Endodermal cell (in vitro differentiated cells): ENCODE measurements around the gene APCDD1L. TPM values are rescaled to one million over a fixed set of nuclear protein-coding genes. Genes with fewer than 3 reads are reported as not detected.

Experiments
- DNase-seq: peaks from one replicate; pipeline ENCODE4 v3.0.0-alpha.2; 2017
- H3K27ac ChIP-seq: 2 replicates; pipeline ENCODE4 v1.5.1; 2013; ENCODE audit warnings: mild to moderate bottlenecking, low read depth, low read length, moderate library complexity
- H3K27me3 ChIP-seq: 2 replicates; pipeline ENCODE4 v1.6.1; 2013; ENCODE audit warnings: mild to moderate bottlenecking, low read length, moderate library complexity; ENCODE audit not compliant: insufficient read depth, control insufficient read depth, poor library complexity, severe bottlenecking
- H3K36me3 ChIP-seq: 2 replicates; pipeline ENCODE4 v1.7.0; 2013; ENCODE audit warnings: mild to moderate bottlenecking, low read length, moderate library complexity; ENCODE audit not compliant: control insufficient read depth, insufficient read depth
- H3K4me1 ChIP-seq: one replicate; pipeline ENCODE4 v1.7.0; 2013; ENCODE audit warnings: low read length; ENCODE audit not compliant: control insufficient read depth, insufficient read depth
- H3K4me3 ChIP-seq: 2 replicates; pipeline ENCODE4 v1.5.1; 2013; ENCODE audit warnings: mild to moderate bottlenecking, low read length, moderate library complexity
- H3K9ac ChIP-seq: 2 replicates; pipeline ENCODE4 v1.6.1; 2013; ENCODE audit warnings: mild to moderate bottlenecking, low read length, moderate library complexity; ENCODE audit not compliant: poor library complexity, severe bottlenecking; ENCODE audit errors: extremely low read depth
- H3K9me3 ChIP-seq: 2 replicates; pipeline ENCODE4 v1.6.1; 2013; ENCODE audit warnings: mild to moderate bottlenecking, low read length, moderate library complexity; ENCODE audit not compliant: control insufficient read depth
- H3K27ac Mint-ChIP-seq: 2 replicates; pipeline ENCODE4 v1.8.0; 2020; ENCODE audit warnings: mixed read lengths
- H3K27me3 Mint-ChIP-seq: 2 replicates; pipeline ENCODE4 v1.8.0; 2021; ENCODE audit warnings: mild to moderate bottlenecking, mixed read lengths; ENCODE audit not compliant: insufficient read depth
- H3K36me3 Mint-ChIP-seq: 2 replicates; pipeline ENCODE4 v1.8.0; 2020; ENCODE audit warnings: low read depth, mixed read lengths
- H3K4me1 Mint-ChIP-seq: 2 replicates; pipeline ENCODE4 v1.8.0; 2020; ENCODE audit warnings: mixed read lengths
- H3K4me3 Mint-ChIP-seq: 2 replicates; pipeline ENCODE4 v1.8.0; 2020; ENCODE audit warnings: mild to moderate bottlenecking, moderate library complexity, mixed read lengths
- H3K9me3 Mint-ChIP-seq: 2 replicates; pipeline ENCODE4 v1.8.0; 2020; ENCODE audit warnings: mild to moderate bottlenecking, mixed read lengths
- CTCF ChIP-seq: fragments of 200-600 bp; sonication (generic); conservative IDR thresholded peaks from 2 replicates; pipeline ENCODE4 v1.5.0; 2021; ENCODE audit warnings: antibody characterized with exemption, mild to moderate bottlenecking
- WGBS, 2 experiments: methylation state at CpG; one replicate each; pipeline versions ENCODE4 v1.1.5 to v1.1.7; 2013; ENCODE audit warnings: missing lambda C conversion rate in 2 of 2, mixed read lengths in 1 of 2; ENCODE audit not compliant: insufficient coverage in 1 of 2, insufficient read length in 1 of 2; 5-methylcytosine and 5-hydroxymethylcytosine counted together
- total RNA-seq, 2 donors: library from RNA; stranded (reverse); fragmentation: NEBNext Ultra II Directional in 1 of 2; extraction: Animal tissue kit (Norgen Biotek cat#: 25700) in 1 of 2; gene quantifications; 2 replicates in 1 of 2; 3 replicates in 1 of 2; pipeline ENCODE4 v1.2.1, GENCODE V29; 2021

The APCDD1L gene
- total RNA-seq, 2 donors from 2014 or later, result 6.4 TPM

GRCh38 chr20:58473453-58474425 lies 41.5 kb downstream of the APCDD1L start:
- DNase-seq, result peak; percentile 17
- Mint-ChIP-seq H3K27me3 (no peaks in the 10 kb centered on the region), H3K4me3 (no peak overlapping the region), H3K9me3 (peaks cover 23% of the 10 kb centered on the region), H3K27ac (no peak overlapping the region), H3K36me3 (peaks cover 20% of the 10 kb centered on the region), H3K4me1 (peaks cover 1% of the 10 kb centered on the region)
- no peak for TF ChIP-seq CTCF
- Histone ChIP-seq H3K4me1 (no peaks in the 10 kb centered on the region), H3K4me3 (no peak overlapping the region), H3K36me3 (no peaks in the 10 kb centered on the region), H3K27me3 (no peaks in the 10 kb centered on the region), H3K9me3 (peaks cover 12% of the 10 kb centered on the region), H3K9ac (no peak overlapping the region), H3K27ac (no peak overlapping the region)
- 93 to 96% methylated on average over 10 to 13 of the region's 13 CpGs for WGBS, 2 experiments

DNA sequence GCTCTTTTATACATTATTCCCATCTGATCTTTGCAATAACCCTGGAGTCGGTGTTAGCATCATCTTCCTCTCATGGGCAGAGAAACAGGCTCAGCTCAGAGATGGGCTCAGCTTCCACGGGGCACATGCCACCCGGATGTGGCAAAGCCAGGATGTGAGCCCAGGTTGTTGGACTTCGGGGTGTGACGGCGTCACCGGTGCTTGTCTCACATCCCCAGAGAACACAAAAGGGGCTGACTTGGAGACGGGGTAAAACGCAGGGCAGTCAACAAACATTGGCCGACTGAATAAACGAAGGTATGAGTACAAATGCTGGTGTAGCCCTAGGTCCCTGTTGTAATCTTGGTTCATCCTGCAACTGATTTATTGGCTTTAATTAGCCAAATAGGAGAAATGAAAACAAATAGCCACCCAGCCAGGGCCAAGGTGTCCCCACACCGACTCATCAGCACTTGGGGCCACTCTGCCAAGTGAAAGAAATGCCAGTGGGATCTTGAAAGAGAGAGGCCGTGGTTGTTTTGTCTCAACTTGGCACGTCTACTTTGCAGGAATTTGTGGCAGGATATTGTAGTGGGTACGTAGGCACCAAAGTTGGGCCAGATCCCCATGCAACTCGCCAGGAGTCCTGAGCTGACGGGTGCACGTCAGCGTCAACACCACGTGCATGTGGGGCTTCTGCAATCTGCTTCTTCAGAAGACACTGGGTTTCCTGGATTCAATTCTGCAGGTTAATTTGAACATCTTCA lies 42.8 kb downstream of the APCDD1L start:
- Mint-ChIP-seq H3K27me3 (no peaks in the 10 kb centered on the region), H3K4me3 (no peak overlapping the region), H3K9me3 (peaks cover 12% of the 10 kb centered on the region), H3K36me3 (peaks cover 12% of the 10 kb centered on the region), H3K4me1 (peaks cover 1% of the 10 kb centered on the region), H3K27ac (no peak overlapping the region)
- no peak overlapping the region for H3K4me3 ChIP-seq
- no peak overlapping the region for H3K9ac ChIP-seq
- TF ChIP-seq CTCF, result no peak
- no peaks in the 10 kb centered on the region for H3K36me3 ChIP-seq
- WGBS, 2 experiments, result 94 to 95% methylated on average over 19 to 20 of the region's 20 CpGs
- no peak overlapping the region for H3K27ac ChIP-seq
- no peaks in the 10 kb centered on the region for H3K27me3 ChIP-seq
- no peaks in the 10 kb centered on the region for H3K9me3 ChIP-seq
- peak; percentile 22 for DNase-seq
- no peaks in the 10 kb centered on the region for H3K4me1 ChIP-seq

DNA sequence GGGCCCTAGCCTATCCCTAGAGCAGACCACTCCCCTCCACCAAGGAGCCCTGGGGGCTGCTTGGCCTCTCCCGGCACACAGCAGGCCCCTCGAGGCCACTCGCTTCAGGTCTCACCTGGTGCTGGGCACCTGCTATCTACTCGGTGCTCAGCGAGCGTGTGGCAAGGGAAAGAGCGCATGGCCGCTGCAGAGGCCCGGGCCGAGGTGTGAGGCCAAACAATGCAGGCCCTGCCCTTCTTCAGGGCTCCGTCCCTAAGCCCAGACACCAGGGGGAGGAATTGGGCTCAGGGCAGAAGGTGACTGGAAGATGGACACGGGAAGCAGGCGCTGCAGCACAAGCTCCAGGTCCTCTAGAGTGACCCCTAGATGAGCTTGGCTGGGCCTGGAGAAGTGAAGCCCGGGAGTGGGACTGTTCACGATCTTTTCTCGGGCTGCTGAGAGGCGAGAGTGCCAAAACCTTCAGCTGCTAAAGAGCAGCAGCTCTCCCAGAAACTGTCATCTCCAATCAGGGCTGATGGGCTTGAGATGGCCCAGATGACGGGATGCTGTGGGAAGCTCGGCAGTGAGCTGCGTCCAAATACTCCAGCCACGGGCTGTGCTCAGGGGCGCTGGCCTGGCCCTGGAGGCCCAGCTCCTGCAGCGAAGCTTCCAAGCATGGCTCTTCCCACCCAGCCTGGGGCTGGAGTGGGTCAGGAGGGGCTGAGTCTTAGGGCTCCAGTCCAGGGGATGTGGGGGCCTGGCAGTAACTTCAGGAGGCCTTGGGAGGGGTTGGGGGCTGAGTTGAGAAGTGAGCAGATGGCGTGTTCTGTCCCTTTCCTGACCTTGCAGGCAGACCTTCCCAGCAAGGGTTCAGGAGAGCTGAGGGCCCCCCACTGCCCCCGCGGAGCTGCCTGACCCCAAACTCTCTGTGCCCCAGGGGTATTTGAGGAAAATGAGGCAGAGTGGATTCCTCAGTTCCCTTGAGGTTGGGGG lies 43.7 kb downstream of the APCDD1L start:
- Histone ChIP-seq H3K27me3 (no peaks in the 10 kb centered on the region), H3K9ac (no peak overlapping the region), H3K27ac (no peak overlapping the region), H3K9me3 (no peaks in the 10 kb centered on the region), H3K4me3 (no peak overlapping the region), H3K36me3 (no peaks in the 10 kb centered on the region), H3K4me1 (no peaks in the 10 kb centered on the region)
- no peak overlapping the region for H3K4me3 Mint-ChIP-seq
- TF ChIP-seq CTCF, result peak; percentile 32
- DNase-seq, result peak; percentile 38
- WGBS, 2 experiments, result 89% methylated on average over 15 to 26 of the region's 26 CpGs
- H3K27me3 Mint-ChIP-seq, result no peaks in the 10 kb centered on the region
- peaks cover 2% of the 10 kb centered on the region for H3K36me3 Mint-ChIP-seq
- peaks cover 2% of the 10 kb centered on the region for H3K9me3 Mint-ChIP-seq
- H3K27ac Mint-ChIP-seq, result no peak overlapping the region
- peaks cover 1% of the 10 kb centered on the region for H3K4me1 Mint-ChIP-seq
